Measurements from ENCODE around the gene TMX4. TPM values are rescaled to one million over a fixed set of nuclear protein-coding genes. Genes with fewer than 3 reads are reported as not detected.
A peak's percentile ranks its signal among the peaks of the same experiment; 100 is the strongest.
"Not testable (repeated sequence)": the region's sequence is repeated elsewhere in the genome, so short reads cannot be mapped to it uniquely, and the experiment has no call there.

TMX4 gene
- total RNA-seq, 1 experiment from 2014 or later: 8.1 TPM

DNA sequence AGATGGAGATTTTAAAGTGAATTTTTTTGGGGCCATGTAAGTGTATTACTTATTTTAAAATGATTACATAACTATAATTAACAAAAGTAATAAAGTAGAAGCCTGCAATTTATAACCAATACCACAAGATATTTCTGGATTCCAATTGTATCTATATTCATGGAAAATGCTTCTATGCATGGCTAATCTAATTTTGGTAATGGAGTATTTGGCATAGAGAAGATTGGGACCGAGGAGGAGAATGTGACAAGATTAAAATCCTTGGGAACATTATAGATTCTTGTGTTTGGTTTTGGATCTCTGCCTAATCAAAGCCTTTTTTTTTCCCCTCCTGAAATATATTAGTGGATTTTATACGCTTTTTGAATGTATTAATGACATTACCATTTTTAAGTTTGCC lies 12.9 kb upstream of the TMX4 start:
- Histone ChIP-seq H3K4me3 (no peak overlapping the region), H3K36me3 (no peaks in the 10 kb centered on the region), H3K9me3 (no peaks in the 10 kb centered on the region), H3K27me3 (no peaks in the 10 kb centered on the region)
- no peak for DNase-seq

DNA sequence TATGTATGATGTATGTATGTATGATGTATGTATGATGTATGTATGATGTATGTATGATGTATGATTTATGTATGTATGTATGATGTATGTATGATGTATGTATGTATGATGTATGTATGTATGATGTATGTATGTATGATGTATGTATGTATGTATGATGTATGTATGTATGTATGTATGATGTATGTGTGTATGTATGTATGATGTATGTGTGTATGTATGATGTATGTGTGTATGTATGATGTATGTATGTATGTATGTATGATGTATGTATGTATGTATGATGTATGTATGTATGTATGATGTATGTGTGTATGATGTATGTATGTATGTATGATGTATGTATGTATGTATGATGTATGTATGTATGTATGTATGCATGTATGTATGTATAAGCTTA lies 12.0 kb upstream of the TMX4 start:
- DNase-seq, H3K27me3 ChIP-seq, H3K4me3 ChIP-seq, H3K36me3 ChIP-seq, H3K9me3 ChIP-seq: not testable (repeated sequence)

DNA sequence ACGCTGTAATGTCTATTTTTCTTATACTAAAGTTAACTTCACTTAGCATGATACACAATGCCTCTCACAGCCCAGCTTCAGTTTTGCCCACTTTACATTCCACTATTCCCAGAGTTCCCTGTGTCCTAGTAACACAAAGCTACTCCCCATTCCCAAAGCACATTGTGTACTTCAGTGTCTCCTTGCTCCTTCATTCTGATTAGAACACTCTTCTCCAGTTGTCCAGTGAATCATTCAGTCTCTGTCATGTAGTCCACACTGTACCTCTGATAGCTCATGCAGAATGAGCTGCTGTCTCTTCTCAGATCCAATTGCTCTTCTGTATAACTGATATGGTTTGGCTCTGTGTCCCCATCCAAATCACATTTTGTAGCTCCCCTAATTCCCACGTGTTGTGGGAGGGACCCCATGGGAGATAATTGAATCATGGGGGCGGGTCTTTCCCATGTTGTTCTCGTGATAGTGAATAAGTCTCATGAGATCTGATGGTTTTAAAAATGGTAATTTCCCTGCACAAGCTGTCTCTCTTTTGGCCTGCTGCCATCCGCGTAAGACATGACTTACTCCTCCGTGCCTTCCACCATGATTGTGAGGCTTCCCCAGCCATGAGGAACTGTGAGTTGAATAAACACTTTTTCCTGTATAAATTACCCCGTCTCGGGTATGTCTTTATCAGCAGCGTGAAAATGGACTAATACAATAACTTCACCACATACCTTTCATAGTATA lies 2.1 kb upstream of the TMX4 start:
- no peaks in the 10 kb centered on the region for H3K9me3 ChIP-seq
- DNase-seq: no peak
- H3K27me3 ChIP-seq: no peaks in the 10 kb centered on the region
- H3K36me3 ChIP-seq: no peaks in the 10 kb centered on the region
- H3K4me3 ChIP-seq: no peak overlapping the region

DNA sequence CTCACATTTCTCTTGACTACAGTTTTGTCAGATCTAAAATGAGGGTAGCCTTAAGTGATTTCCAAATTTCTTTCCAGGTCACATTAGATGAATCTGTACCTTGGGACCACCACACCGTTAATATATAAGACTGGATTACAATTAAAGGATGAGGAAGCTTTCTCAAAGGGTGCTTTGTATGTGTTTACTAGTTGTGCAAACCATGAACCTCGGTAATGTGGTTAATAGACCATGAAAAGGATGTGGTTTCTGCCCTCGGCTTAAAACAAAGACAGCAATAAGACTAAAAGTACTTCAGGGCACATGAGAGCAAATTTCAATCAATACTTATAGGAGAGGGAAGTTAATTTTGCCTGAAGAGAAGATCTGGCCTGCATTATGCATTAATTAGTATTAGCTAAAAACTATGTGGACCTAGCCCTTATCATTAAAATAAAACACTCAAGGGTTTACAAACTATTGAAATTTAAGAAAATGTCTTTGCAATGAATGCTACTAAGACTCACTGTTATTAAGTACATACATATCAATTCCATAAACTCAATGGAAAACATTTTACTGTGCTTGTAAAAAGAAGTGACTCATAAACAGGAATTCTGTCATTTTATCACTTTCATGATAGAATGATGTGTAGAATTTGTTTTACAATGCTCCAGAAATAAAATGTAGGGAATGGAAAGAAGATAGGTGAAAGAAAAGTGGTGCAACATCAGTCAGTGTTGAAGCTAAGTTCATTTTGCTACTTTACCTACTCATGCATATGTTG lies 936 bp upstream of the TMX4 start:
- H3K27me3 ChIP-seq: no peaks in the 10 kb centered on the region
- DNase-seq: no peak
- H3K36me3 ChIP-seq: no peaks in the 10 kb centered on the region
- no peaks in the 10 kb centered on the region for H3K9me3 ChIP-seq
- H3K4me3 ChIP-seq: no peak overlapping the region

DNA sequence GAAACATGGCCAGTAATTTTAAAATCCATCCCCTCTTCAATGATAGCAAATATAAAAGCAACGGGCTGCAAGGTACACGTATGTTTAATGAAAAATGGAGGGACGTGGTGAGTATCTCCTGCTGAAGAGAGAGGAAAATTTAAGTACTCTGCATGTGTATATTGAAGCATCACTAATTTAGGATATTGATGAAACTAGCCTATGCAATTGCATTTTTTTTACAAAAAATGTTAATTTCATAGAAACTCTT lies 362 bp upstream of the TMX4 start:
- H3K36me3 ChIP-seq: no peaks in the 10 kb centered on the region
- no peaks in the 10 kb centered on the region for H3K27me3 ChIP-seq
- H3K4me3 ChIP-seq: peak overlapping the region; percentile 88
- no peaks in the 10 kb centered on the region for H3K9me3 ChIP-seq
- no peak for DNase-seq

DNA sequence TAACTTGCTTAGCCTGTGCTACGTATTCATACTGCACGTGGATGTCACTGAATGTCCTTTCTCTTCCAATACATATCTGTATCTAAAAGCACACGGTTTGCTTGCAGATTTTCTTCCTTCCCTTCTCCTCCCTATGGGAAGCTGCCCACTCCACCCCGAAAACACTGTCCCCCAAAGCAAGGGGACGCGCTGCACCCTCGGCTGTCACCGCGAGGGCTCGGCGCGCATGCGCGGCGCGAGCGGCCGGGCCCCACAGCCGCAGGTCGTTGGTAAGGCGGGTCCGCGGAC lies 659 bp downstream of the TMX4 start:
- peak; percentile 74 for DNase-seq
- Histone ChIP-seq H3K4me3 (peak overlapping the region; percentile 88), H3K9me3 (no peaks in the 10 kb centered on the region), H3K36me3 (no peaks in the 10 kb centered on the region), H3K27me3 (no peaks in the 10 kb centered on the region)

DNA sequence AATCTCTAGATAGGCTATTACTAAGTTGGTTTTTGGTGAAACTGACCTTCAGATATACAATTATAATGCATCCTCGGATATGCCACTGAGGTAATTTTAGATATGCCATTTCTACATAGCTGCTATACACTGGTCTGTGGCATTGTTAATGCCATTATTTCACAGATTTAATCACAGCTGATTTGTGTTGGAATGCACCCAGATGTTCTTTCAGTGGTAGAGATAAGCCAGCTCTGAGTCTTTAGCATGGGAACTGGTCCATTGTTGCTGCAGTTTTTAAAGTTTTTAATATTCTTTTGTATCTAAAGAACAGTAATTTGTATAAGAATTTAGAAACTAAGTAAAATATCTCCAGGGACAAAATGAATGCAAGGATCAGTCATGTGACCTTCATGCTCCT lies 6.8 kb downstream of the TMX4 start:
- peaks cover 2% of the 10 kb centered on the region; the same call in 1 of the 2 replicates for H3K36me3 ChIP-seq
- H3K27me3 ChIP-seq: no peaks in the 10 kb centered on the region
- H3K4me3 ChIP-seq: no peak overlapping the region
- DNase-seq: no peak
- no peaks in the 10 kb centered on the region for H3K9me3 ChIP-seq

DNA sequence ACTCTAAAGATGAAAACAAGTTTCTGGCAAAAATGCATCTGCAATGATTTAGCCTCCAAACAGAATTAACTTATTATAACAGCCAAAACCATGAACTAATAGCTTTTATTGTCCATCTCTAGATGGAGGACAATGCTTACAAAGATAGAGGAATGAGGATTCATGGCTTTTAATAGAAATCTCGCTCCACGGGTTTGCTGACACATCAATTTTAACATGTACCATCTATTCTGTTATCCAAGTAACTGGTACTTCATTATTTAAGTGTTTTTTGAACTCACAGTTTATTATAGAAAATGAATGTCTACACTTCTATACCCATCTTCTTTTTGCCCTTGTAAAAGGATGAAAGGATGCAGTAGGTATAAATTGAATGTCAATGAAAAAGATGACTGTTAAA lies 10.8 kb downstream of the TMX4 start:
- Histone ChIP-seq H3K9me3 (no peaks in the 10 kb centered on the region), H3K36me3 (peaks cover 2% of the 10 kb centered on the region; the same call in 1 of the 2 replicates), H3K27me3 (no peaks in the 10 kb centered on the region), H3K4me3 (no peak overlapping the region)
- no peak for DNase-seq

DNA sequence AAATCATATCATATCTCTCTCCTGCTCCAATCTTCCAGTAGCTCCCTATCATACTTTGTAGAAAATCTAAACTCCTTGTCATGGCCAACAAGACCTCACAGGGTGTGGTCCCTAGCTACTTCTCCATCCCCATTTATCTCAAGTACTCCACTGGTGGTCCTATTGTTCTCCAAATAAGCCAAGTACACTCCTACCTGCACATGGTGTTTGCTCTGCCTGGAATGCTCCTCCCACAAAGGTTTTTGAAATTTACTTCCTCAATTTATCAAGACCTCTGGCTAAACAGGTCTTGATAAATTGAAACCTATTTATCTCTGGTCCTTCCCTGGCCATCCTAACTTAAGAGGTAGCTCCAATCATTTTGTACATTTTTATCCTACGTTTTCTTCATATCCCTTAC lies 12.1 kb downstream of the TMX4 start:
- no peak overlapping the region for H3K4me3 ChIP-seq
- DNase-seq: no peak
- H3K9me3 ChIP-seq: no peaks in the 10 kb centered on the region
- H3K27me3 ChIP-seq: no peaks in the 10 kb centered on the region
- peaks cover 8% of the 10 kb centered on the region; the same call in 1 of the 2 replicates for H3K36me3 ChIP-seq

DNA sequence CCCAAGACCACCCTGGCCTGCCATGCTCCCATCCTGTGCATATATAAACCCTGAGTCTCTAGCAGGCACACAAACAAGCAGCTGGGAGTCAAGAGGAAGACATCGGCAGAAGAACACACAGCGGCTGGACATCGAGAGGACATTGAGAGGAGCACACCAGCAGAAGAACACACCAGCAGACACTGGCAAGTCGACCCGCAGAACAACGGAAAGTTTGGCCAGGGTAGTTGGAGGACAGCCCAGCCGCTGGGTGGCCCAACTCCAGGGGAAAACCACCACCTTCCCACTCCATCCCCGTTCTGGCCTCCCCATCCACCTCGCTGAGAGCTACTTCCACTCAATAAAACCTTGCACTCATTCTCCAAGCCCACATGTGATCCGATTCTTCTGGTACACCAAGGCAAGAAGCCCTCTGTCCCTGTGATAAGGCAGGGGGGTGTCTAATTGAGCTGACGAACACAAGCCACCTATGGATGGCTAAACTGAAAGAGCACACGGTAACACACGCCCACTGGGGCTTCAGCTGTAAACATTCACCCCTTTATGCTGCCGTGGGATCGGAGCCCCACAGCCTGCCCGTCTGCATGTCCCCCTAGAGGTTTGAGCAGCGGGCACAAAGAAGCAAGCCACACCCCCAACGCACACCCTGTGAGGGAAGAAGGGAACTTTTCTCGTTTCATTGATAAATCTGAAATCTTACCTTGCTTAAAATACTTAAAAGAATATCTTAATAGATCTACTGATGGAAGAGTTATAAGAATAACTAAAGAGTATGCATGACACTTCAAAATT lies 13.8 kb downstream of the TMX4 start:
- H3K27me3 ChIP-seq: no peaks in the 10 kb centered on the region
- no peak for DNase-seq
- H3K36me3 ChIP-seq: peaks cover 8% of the 10 kb centered on the region; the same call in 1 of the 2 replicates
- H3K9me3 ChIP-seq: no peaks in the 10 kb centered on the region
- H3K4me3 ChIP-seq: no peak overlapping the region

DNA sequence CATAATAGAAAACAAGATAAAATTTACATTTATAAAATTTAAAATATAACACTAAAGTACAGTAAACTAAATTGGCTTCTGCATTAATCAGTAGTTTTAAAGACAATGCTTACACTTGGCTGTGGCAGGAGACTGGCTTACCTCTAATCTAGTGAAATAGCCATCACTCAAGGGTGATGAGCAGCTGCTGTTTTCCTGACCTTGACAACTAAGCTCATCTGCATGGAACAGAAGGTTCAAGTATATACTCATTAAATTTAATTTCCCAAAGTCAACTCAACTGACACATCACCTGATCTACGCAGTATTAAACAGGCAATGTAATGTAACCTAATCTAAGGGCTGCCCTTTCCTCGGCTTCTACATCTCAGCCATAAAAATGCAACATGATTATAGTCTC lies 14.5 kb downstream of the TMX4 start:
- Histone ChIP-seq H3K9me3 (no peaks in the 10 kb centered on the region), H3K4me3 (no peak overlapping the region), H3K27me3 (no peaks in the 10 kb centered on the region), H3K36me3 (peaks cover 8% of the 10 kb centered on the region)
- DNase-seq: no peak

DNA sequence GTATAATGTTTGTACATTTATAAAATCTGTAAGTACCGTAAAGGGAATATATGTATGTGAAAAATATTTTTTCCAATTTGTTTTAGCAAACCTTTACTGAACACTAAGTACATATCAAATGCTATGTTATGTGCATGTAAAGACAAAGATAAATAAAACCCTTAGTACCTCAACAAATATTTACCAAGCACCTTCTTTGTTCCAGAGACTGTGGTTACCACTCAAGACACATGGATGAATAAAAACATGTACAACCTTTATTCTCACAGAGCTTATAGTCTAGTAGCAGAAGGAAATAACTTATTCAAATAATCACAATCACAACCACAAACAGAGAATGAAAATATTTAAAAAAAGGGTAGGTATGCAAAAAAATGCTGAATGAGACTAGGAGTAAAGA lies 17.5 kb downstream of the TMX4 start:
- Histone ChIP-seq H3K9me3 (no peaks in the 10 kb centered on the region), H3K36me3 (peaks cover 32% of the 10 kb centered on the region), H3K27me3 (no peaks in the 10 kb centered on the region), H3K4me3 (no peak overlapping the region)
- no peak for DNase-seq

DNA sequence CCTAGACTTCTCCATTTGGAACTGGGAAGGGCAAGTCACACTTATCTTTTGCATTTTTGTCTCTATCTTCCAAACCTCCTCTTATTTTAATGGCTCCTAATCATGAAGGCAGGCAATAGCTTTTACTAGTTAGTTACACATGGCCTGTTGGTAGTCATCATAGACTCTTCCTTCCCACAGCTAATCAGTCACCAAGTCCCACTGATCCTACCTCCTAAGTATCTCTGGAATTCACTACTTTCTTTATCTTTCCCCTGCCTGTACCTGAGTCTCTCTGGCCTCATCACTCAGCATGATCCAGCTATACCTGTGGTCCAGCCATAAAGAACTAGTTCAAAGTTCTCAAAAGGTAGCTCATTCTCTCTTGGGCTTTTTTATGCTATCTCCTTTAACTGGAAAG lies 18.8 kb downstream of the TMX4 start:
- Histone ChIP-seq H3K36me3 (peaks cover 38% of the 10 kb centered on the region), H3K27me3 (no peaks in the 10 kb centered on the region), H3K4me3 (no peak overlapping the region), H3K9me3 (peaks cover under 1% of the 10 kb centered on the region; the same call in 1 of the 2 replicates)
- DNase-seq: no peak

DNA sequence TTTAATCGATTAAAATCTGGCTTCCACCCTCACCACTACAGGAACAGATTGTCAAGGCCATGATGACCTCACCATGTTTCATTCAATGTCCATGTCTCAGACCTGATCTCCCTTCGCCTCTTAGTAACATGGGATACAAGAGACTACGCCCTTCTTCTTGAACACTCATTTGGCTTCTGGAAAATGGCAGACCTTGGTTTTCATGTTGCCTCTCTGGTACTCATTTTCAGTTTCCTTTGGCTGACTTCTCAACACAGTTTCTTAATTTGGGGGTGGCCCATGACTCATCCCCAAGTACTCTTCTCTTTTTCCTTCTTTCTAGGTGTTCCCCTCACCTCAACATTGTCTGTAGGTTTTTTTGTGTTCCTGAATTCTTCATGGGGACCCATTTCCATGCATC lies 22.7 kb downstream of the TMX4 start:
- peaks cover 55% of the 10 kb centered on the region for H3K36me3 ChIP-seq
- H3K27me3 ChIP-seq: no peaks in the 10 kb centered on the region
- H3K4me3 ChIP-seq: no peak overlapping the region
- no peak for DNase-seq
- H3K9me3 ChIP-seq: peaks cover 15% of the 10 kb centered on the region

DNA sequence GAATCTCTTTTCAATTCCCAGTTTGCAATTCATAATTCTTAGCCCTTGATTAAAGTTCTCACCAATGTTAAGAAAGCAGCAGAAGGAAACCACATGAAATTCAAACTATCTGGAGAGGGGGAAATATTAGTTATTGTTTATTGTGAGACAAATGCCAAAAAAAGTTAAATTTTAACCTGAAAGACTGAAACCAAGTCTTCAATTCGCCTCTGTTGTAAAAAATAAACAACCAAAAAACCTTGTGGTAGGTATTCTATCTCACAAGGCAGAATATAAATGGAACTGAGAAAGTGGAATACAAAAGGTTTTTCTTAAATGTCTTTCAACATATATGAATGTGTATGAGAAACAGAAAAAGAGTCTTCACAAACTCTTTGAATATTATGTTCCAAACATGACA lies 24.8 kb downstream of the TMX4 start:
- Histone ChIP-seq H3K27me3 (no peaks in the 10 kb centered on the region), H3K36me3 (peaks cover 53% of the 10 kb centered on the region), H3K9me3 (peaks cover 15% of the 10 kb centered on the region), H3K4me3 (no peak overlapping the region)
- no peak for DNase-seq

DNA sequence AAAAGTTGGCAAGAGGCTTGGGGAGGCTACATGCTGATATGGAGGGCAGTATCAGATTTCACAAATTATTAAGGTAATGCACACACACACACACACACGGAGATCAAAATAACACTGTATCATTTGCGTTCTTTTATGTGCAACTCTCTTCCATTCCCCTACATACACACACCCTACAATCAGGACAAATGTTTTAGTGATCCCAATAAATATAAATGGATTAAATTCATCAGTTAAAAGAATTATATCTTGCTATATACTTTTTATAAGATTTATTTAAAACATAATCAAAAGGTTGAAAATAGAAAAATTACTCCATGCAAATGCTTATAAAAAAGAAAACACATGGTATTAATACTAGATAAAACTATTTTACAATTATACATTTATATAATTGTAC lies 25.9 kb downstream of the TMX4 start:
- peaks cover 15% of the 10 kb centered on the region for H3K9me3 ChIP-seq
- no peaks in the 10 kb centered on the region for H3K27me3 ChIP-seq
- no peak overlapping the region for H3K4me3 ChIP-seq
- H3K36me3 ChIP-seq: peaks cover 44% of the 10 kb centered on the region
- no peak for DNase-seq

DNA sequence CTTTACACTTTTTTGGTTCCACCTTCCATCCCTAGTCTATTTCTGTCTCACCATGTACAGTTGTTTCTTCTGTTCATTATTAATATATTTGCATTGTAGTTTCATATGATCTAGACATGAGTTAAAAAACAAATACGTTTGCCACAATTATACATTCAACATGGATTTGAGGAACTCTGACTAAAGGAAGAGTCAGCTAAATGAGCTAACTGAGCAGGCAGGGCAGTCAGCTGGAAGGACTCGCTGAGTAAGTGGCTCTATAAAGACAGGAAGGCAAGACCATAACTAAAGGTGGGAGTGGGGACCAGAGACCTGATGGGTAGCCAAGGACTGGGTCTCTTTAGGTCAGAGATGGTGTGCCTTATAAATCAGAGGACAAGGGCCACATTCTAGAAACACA lies 26.3 kb downstream of the TMX4 start:
- no peak overlapping the region for H3K4me3 ChIP-seq
- DNase-seq: no peak
- peaks cover 15% of the 10 kb centered on the region for H3K9me3 ChIP-seq
- peaks cover 40% of the 10 kb centered on the region for H3K36me3 ChIP-seq
- no peaks in the 10 kb centered on the region for H3K27me3 ChIP-seq

DNA sequence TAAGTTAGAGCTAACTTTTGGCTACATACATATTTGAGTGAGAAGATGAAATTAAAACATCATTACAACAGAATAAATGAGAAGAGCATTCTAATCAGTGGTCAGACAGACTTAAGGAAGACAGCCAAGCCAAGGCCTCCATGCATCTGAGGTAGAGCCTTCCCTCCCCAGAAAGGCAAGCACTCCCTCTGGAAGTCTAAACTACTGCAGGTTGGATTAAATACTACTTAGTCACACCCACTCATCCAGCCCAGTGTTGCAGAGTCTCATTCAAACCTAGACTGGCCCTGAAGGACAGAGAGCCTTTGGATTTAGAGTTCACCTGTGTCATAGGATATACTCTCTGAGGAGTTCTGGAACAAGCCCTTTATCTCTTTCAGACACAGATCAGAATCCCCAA lies 29.2 kb downstream of the TMX4 start:
- Histone ChIP-seq H3K4me3 (no peak overlapping the region), H3K9me3 (peaks cover 10% of the 10 kb centered on the region), H3K36me3 (peaks cover 24% of the 10 kb centered on the region), H3K27me3 (no peaks in the 10 kb centered on the region)
- DNase-seq: no peak
